ENCODE data around the gene ABHD4. TPM values are rescaled to one million over a fixed set of nuclear protein-coding genes. Genes with fewer than 3 reads are reported as not detected.
"Not testable (repeated sequence)": the region's sequence is repeated elsewhere in the genome, so short reads cannot be mapped to it uniquely, and the experiment has no call there.

Gene ABHD4
- total RNA-seq, 4 donors from 2014 or later, result 28.1 to 51.4 (median 42.8) TPM

- peaks cover 0 to 37% (median 12%) of the 10 kb centered on the region in 4 donors for H3K4me1 ChIP-seq
Measured at GRCh38 chr14:22565391-22565945, 32.6 kb upstream of the ABHD4 start.

GRCh38 chr14:22566266-22566665, 31.8 kb upstream of the ABHD4 start:
- H3K27ac ChIP-seq, result peak overlapping the region; percentile 18 to 86 (median 58)
- H3K27me3 ChIP-seq, H3K9me3 ChIP-seq, H3K4me3 ChIP-seq: not testable (repeated sequence)
- H3K4me1 ChIP-seq, result peaks cover 0 to 31% (median 10%) of the 10 kb centered on the region in 4 donors
- peak in 1 of 3 donors; percentile 15 for DNase-seq
- peaks cover 0 to 23% (median 0%) of the 10 kb centered on the region in 3 donors for H3K36me3 ChIP-seq

More at GRCh38 chr14:22565391-22565945, 32.6 kb upstream of the ABHD4 start:
- H3K4me3 ChIP-seq, result no peak overlapping the region
- peak in 1 of 3 donors; percentile 42 for DNase-seq
- no peaks in the 10 kb centered on the region for H3K27me3 ChIP-seq
- H3K9me3 ChIP-seq, result no peaks in the 10 kb centered on the region
- TF ChIP-seq POLR2A (IDR thresholded peaks at IDR 0.05) (no peak), CTCF (IDR thresholded peaks at IDR 0.05) (no peak)
- peaks cover 0 to 21% (median 0%) of the 10 kb centered on the region in 3 donors for H3K36me3 ChIP-seq
- H3K27ac ChIP-seq, result peak overlapping the region; percentile 48 to 86 (median 62)

- H3K27ac ChIP-seq, result peak overlapping the region; percentile 18 to 86 (median 58)
- no peak for DNase-seq
- TF ChIP-seq CTCF (IDR thresholded peaks at IDR 0.05) (no peak), POLR2A (IDR thresholded peaks at IDR 0.05) (peak in 1 of 2 donors; percentile 7)
- H3K36me3 ChIP-seq, result peaks cover 0 to 29% (median 0%) of the 10 kb centered on the region in 3 donors
- no peaks in the 10 kb centered on the region for H3K9me3 ChIP-seq
- peaks cover 0 to 26% (median 8%) of the 10 kb centered on the region in 4 donors for H3K4me1 ChIP-seq
- H3K4me3 ChIP-seq, result no peak overlapping the region
- H3K27me3 ChIP-seq, result no peaks in the 10 kb centered on the region
Measured at GRCh38 chr14:22566845-22567244, 31.3 kb upstream of the ABHD4 start.

- Histone ChIP-seq H3K36me3 (peaks cover 0 to 33% (median 0%) of the 10 kb centered on the region in 3 donors), H3K27me3 (no peaks in the 10 kb centered on the region), H3K4me3 (no peak overlapping the region), H3K4me1 (peaks cover 0 to 20% (median 5%) of the 10 kb centered on the region in 4 donors), H3K27ac (peak overlapping the region; percentile 18 to 86 (median 58)), H3K9me3 (no peaks in the 10 kb centered on the region)
- peak in 1 of 3 donors; percentile 15 for DNase-seq
- no peak for TF ChIP-seq POLR2A (IDR thresholded peaks at IDR 0.05)
- no peak for TF ChIP-seq CTCF (IDR thresholded peaks at IDR 0.05)
Measured at GRCh38 chr14:22567437-22567836, 30.7 kb upstream of the ABHD4 start.

GRCh38 chr14:22569106-22569736, 28.9 kb upstream of the ABHD4 start:
- Histone ChIP-seq H3K27me3 (no peaks in the 10 kb centered on the region), H3K27ac (peak overlapping the region; percentile 57 to 86 (median 64)), H3K36me3 (peaks cover 0 to 47% (median 0%) of the 10 kb centered on the region in 3 donors), H3K4me3 (no peak overlapping the region), H3K4me1 (peaks cover 0 to 18% (median 5%) of the 10 kb centered on the region in 4 donors), H3K9me3 (no peaks in the 10 kb centered on the region)
- no peak for DNase-seq
- no peak for TF ChIP-seq CTCF (IDR thresholded peaks at IDR 0.05)
- no peak for TF ChIP-seq POLR2A (IDR thresholded peaks at IDR 0.05)

- peaks cover 0 to 13% (median 4%) of the 10 kb centered on the region in 4 donors for H3K4me1 ChIP-seq
- TF ChIP-seq POLR2A (IDR thresholded peaks at IDR 0.05), result no peak
- no peak for TF ChIP-seq CTCF (IDR thresholded peaks at IDR 0.05)
- no peaks in the 10 kb centered on the region for H3K27me3 ChIP-seq
- H3K9me3 ChIP-seq, result no peaks in the 10 kb centered on the region
- H3K36me3 ChIP-seq, result peaks cover 0 to 47% (median 0%) of the 10 kb centered on the region in 3 donors
- H3K27ac ChIP-seq, result peak overlapping the region in 3 of 4 donors; percentile 59 to 86 (median 69)
- DNase-seq, result no peak
- H3K4me3 ChIP-seq, result peak overlapping the region in 1 of 4 donors; percentile 3
Measured at GRCh38 chr14:22569737-22570131, 28.4 kb upstream of the ABHD4 start.

Data from Peyer's patch (tissue), 4 donors.